HG02642 (cell line): Measurements from ENCODE around the gene ATG3.

Experiments used
- ATAC-seq: cut with Tn5 transposase; IDR thresholded peaks from one replicate; pipeline ENCODE4 v1.9.1; 2021; ENCODE audit warnings: mild to moderate bottlenecking; ENCODE audit not compliant: unreplicated experiment, poor library complexity

Gene ATG3

GRCh38 chr3:112561734-112562529, at the start of gene ATG3, which contains the start of gene SLC35A5:
Gene ATG3, minus strand, starts transcription at chr3:112561962. Its CDS starts 434 bp downstream, at chr3:112561528.
Gene SLC35A5, plus strand, starts transcription at chr3:112562045. Its CDS starts 1,359 bp downstream, at chr3:112563404.
- ATAC-seq: peak; percentile 84

GRCh38 chr3:112610121-112610520, 48.4 kb upstream of the ATG3 start:
- no peak for ATAC-seq

DNA sequence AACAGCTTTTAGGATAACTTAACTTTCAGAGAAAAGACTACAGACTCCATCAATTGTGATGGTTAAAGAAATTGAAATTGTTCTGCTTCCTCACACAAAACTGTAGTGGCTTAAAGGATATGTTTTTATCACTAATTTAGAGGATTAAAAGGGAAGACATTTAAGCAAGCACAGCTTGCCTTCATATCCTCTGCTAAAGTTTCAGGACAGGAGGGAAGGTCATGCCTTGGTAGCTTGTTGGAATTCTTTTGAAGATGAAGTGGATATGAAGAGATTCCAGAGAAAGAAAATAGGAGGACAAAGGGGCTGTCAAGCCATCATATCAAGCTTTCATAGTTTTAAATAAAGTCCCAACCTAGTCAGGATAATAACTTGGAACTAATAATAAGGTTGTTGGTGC, 46.1 kb upstream of the ATG3 start:
- no peak for ATAC-seq

- ATAC-seq: no peak
These were observed 44.3 kb upstream of the ATG3 start for GRCh38 chr3:112606098-112606497.

DNA sequence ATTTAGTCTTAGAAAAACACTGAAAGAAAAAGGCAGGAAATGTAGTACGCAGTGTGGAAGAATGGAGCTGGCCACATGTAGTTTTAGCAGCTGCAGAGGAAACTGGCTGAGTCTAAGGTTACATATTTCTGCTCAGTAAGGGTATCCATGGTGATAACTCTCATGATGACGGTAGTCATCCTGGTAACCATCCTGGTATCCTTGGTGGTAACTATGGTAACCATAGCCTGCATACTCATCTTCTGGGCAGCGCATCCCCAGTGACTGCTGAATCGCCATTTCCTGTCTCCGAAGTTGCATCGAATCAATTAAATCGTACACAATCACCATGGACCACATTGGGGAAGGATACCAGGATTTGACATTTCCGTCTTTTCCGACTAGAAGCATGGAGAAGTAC, 43.5 kb upstream of the ATG3 start:
- no peak for ATAC-seq

- ATAC-seq: no peak
These were observed 42.8 kb upstream of the ATG3 start for GRCh38 chr3:112604536-112604935.

- ATAC-seq: peak; percentile 75
These were observed 40.6 kb upstream of the ATG3 start for GRCh38 chr3:112602217-112602838.

DNA sequence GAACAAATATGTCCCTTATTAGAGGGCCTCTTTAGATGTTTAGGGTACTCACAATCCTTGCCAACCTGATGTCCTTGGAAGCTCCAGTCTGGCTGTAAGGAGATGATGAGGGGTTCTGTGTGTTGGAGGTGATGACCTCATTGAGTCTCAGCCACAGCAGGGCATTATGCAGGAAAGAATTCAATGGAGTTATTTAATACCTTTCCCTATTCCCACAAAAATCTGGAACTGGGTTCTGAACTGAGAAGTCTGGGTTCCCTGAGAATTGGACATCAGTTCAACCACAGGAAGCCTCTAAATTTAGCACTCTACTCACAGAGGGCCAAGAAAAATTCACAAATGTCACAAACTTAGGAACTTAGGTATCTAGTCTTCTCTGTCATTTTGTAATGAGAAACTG, 37.0 kb upstream of the ATG3 start:
- no peak for ATAC-seq

DNA sequence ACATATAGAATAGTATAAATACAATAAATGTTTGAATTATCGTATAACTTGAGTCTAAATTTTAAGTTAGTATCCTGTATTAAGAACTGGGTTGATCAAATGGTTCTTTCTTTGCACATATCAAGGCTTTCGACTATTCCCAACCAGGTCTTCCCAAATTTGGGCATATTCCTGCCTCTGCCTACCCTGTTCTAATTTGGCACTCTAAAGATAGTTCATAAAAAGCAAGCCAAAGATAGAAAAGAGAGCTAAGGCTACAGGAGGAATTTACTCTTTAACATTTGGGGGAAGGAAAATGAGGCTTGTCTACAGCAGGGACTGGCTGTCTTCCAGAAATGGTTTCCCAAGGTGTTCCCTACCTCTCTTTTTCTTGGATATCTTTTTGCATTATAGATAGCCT, 36.2 kb upstream of the ATG3 start:
- no peak for ATAC-seq

- no peak for ATAC-seq
These were observed 33.1 kb upstream of the ATG3 start for GRCh38 chr3:112594856-112595255.

- ATAC-seq: no peak
These were observed 31.5 kb upstream of the ATG3 start for GRCh38 chr3:112593258-112593657.

DNA sequence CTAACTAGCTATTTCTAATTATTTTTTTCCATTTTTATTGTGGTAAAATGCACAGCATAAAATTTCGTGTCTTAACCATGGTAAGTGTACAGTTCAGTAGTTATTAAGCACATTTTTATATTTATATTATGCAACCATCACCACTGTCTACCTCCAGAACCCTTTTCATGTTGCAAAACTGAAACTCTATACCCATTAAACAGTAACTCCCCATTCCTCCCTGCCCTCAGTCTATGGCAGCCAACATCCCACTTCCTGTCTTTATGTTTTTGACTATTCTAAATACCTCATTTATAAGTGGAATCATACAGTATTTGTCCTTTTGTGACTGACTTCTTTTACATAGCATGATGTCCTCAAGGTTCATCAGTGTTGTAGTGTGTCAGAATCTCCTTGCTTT, 25.6 kb upstream of the ATG3 start:
- no peak for ATAC-seq

DNA sequence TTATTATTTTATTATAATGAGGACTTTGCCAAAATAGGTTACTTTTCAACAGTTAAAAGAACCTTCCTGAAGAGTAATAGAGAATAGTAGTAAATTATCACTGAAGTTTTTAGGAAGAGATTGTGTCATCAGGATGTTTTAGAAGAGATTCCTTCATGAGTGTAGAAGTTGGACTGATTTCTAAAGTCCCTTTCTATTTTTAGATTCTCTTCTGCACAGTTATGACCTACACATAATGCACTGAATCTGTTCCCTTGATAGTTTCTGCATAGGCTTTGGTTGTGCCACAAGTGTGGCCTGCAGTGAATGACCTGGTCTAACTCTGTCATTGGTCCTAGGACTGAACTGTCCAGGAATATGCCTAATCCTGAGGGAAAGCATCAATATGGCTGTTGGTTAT, 24.0 kb upstream of the ATG3 start:
- no peak for ATAC-seq

GRCh38 chr3:112583105-112583504, 21.3 kb upstream of the ATG3 start:
- no peak for ATAC-seq

DNA sequence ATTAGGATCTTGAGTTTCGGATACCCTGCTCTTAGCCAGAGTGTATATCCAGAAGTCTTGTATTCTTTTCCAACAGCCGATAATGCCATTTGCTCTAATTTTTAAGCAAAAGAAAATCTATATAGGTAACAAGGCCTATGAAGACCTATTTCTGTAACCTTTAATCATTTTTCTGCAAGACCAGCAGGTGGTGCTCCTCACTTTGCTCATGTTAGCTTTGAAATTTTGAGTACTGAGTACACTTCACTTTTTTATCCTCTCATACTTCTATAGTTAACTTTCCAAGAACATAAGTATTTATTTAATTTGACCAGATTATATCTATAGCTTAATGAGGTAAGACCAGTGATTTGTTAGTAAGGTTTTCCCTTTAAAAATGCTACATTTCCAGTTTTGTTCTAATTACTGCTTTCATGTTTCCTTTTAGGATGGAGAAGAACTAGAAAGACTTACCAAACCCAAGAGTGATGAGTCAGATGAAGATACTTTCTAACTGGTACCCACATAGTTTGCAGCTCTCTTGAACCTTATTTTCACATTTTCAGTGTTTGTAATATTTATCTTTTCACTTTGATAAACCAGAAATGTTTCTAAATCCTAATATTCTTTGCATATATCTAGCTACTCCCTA, 20.6 kb upstream of the ATG3 start:
- ATAC-seq: no peak

GRCh38 chr3:112579697-112580096, 17.9 kb upstream of the ATG3 start:
- no peak for ATAC-seq

DNA sequence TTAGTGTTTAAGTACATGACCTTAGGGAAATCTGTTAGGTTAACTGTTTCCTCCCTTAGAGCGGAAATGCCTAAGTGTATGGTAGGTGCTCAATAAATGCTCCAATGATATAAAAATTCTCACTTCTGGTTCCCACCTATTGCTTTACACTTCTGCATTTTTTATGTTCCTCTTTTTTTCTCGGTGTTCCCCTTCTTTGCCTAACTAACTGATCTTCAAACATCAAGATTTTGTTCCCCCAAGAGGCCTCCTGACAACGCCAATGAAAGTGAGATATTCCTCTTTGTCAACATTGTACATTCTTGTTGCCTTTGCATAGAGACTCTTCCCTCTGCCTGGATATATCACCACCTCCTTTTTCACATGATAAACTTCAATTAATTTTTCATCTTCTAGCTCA, 17.5 kb upstream of the ATG3 start:
- no peak for ATAC-seq

DNA sequence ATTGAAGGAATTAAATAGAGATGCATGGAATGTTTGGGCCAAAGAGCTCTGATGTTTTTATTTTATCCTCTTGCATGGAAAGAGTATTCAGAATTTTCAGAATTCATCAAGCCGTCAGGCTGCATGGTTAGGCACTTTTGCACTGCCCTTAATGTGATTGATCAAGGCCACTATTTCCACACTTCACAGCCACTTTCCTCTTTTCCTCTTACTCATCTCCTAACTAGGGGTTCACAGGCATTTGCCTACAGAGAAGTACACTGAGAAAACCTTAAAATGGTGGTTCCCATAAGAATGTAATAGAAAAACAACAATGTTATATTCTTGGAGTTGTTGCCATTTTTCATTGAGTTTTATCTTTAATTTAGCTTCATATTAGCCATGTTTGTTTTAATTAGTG, 10.9 kb upstream of the ATG3 start:
- no peak for ATAC-seq

- no peak for ATAC-seq
These were observed 7.5 kb upstream of the ATG3 start for GRCh38 chr3:112569265-112569664.

DNA sequence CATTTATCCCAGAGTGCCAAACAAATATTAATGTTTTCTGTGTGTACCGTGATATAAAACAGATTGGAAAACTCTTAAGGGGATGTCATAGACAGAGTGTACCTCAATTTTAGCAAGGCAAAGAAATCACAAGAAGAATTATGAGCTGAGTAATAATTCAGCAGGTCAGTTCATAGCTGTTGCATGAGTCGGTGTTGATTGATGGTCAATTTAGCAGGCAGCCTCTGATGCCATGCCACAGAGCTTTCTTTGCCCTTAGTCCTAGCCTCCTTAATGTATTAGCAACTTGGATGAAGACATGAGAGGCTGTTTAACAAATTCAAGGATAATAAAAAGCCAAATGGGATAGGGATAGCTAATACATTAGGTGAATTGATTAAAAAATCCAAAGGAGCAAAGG, 6.9 kb upstream of the ATG3 start:
- no peak for ATAC-seq

- ATAC-seq: no peak
These were observed 3.2 kb upstream of the ATG3 start for GRCh38 chr3:112564940-112565305.
